Ishikawa (cell line): Measurements from ENCODE around the gene COQ3.

Experiments
- EP300 ChIP-seq: IDR thresholded peaks from 2 replicates; pipeline ENCODE4 v1.6.1; 2012; ENCODE audit warnings: borderline replicate concordance
- NFIC ChIP-seq: IDR thresholded peaks from 2 replicates; pipeline ENCODE4 v1.6.1; 2012
- REST ChIP-seq: IDR thresholded peaks from 2 replicates; pipeline ENCODE4 v1.6.1; 2012; ENCODE audit warnings: low read depth, mild to moderate bottlenecking
- TAF1 ChIP-seq: IDR thresholded peaks from 2 replicates; pipeline ENCODE4 v1.6.1; 2012; ENCODE audit warnings: low read depth, mild to moderate bottlenecking
- TEAD4 ChIP-seq: IDR thresholded peaks from 2 replicates; pipeline ENCODE4 v1.6.1; 2012
- YY1 ChIP-seq: IDR thresholded peaks from 2 replicates; pipeline ENCODE4 v1.6.1; 2012; ENCODE audit warnings: low read depth
- ZBTB7A ChIP-seq: IDR thresholded peaks from 2 replicates; pipeline ENCODE4 v1.6.1; 2012; ENCODE audit warnings: low read depth
- TF ChIP-seq, protein P1 (sequence below): IDR thresholded peaks from 2 replicates; pipeline ENCODE4 v1.6.1; 2012

GRCh38 chr6:99344289-99344688, 49.7 kb downstream of the COQ3 start:
- TF ChIP-seq NFIC (no peak), EP300 (no peak), YY1 (no peak), ZBTB7A (no peak), TEAD4 (no peak), TAF1 (no peak), REST (no peak)
- TF ChIP-seq, protein P1, sequence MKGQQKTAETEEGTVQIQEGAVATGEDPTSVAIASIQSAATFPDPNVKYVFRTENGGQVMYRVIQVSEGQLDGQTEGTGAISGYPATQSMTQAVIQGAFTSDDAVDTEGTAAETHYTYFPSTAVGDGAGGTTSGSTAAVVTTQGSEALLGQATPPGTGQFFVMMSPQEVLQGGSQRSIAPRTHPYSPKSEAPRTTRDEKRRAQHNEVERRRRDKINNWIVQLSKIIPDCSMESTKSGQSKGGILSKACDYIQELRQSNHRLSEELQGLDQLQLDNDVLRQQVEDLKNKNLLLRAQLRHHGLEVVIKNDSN = no peak
